ENCODE data around the gene TRAPPC3.

- TF ChIP-seq GATA2 (IDR thresholded peaks at IDR 0.05; ENCODE audit: low read depth, low read length), result no peak
- no peak for TF ChIP-seq GATA3 (IDR thresholded peaks at IDR 0.05; ENCODE audit: low read depth, low read length)
These were observed 28.5 kb upstream of the TRAPPC3 start for GRCh38 chr1:36177589-36178431.
